ENCODE measurements around the gene ACP7. TPM values are rescaled to one million over a fixed set of nuclear protein-coding genes. Genes with fewer than 3 reads are reported as not detected.
"Not testable (repeated sequence)": the region's sequence is repeated elsewhere in the genome, so short reads cannot be mapped to it uniquely, and the experiment has no call there.

The ACP7 gene
- total RNA-seq, 1 experiment from 2014 or later, result not detected

- no peaks in the 10 kb centered on the region for H3K27me3 Mint-ChIP-seq (ENCODE audit: insufficient read depth, unreplicated experiment)
- no peaks in the 10 kb centered on the region for H3K4me1 Mint-ChIP-seq (ENCODE audit: insufficient read depth, unreplicated experiment)
- ChIA-PET POLR2A (no interaction called here), CTCF (interaction anchor here (0.7 kb wide), 1 partner anchor 104 kb away, joined by 5 read pairs; no protein-coding TSS in a partner anchor)
- DNase-seq (ENCODE audit: unreplicated experiment), result no peak
- TF ChIP-seq CTCF (IDR thresholded peaks at IDR 0.05; ENCODE audit: unreplicated experiment), result no peak
- BruUV-seq (replicated peaks), result no TSS peak
- intact Hi-C loops (cut with micrococcal nuclease), result no loop called here
- H3K27ac Mint-ChIP-seq (ENCODE audit: low read depth, unreplicated experiment), result no peak overlapping the region
- no peaks in the 10 kb centered on the region for H3K36me3 Mint-ChIP-seq (ENCODE audit: insufficient read depth, unreplicated experiment)
- peaks cover 8% of the 10 kb centered on the region for H3K9me3 Mint-ChIP-seq (ENCODE audit: unreplicated experiment)
- no peak overlapping the region for H3K4me3 Mint-ChIP-seq (ENCODE audit: unreplicated experiment)
These were observed 18.2 kb upstream of the ACP7 start for GRCh38 chr19:39065928-39066327.

- no peak overlapping the region for H3K4me3 Mint-ChIP-seq (ENCODE audit: unreplicated experiment)
- no peak for TF ChIP-seq CTCF (IDR thresholded peaks at IDR 0.05; ENCODE audit: unreplicated experiment)
- no peak for DNase-seq (ENCODE audit: unreplicated experiment)
- H3K27ac Mint-ChIP-seq (ENCODE audit: low read depth, unreplicated experiment), result no peak overlapping the region
- H3K27me3 Mint-ChIP-seq (ENCODE audit: insufficient read depth, unreplicated experiment), result no peaks in the 10 kb centered on the region
- H3K4me1 Mint-ChIP-seq (ENCODE audit: insufficient read depth, unreplicated experiment), result no peaks in the 10 kb centered on the region
- intact Hi-C loops (cut with micrococcal nuclease), result no loop called here
- ChIA-PET CTCF (interaction anchor here (0.6 to 1.0 kb wide), 4 partner anchors 15 to 229 kb away, joined by 3 to 4 read pairs (median 3); partner anchors contain the start of gene IFNL1), POLR2A (no interaction called here)
- H3K9me3 Mint-ChIP-seq (ENCODE audit: unreplicated experiment), result peaks cover 8% of the 10 kb centered on the region
- no peaks in the 10 kb centered on the region for H3K36me3 Mint-ChIP-seq (ENCODE audit: insufficient read depth, unreplicated experiment)
- BruUV-seq (replicated peaks), result no TSS peak
These were observed 17.1 kb upstream of the ACP7 start for GRCh38 chr19:39067104-39067503.

- H3K27ac Mint-ChIP-seq (ENCODE audit: low read depth, unreplicated experiment); BruUV-seq (replicated peaks); CTCF ChIA-PET; DNase-seq (ENCODE audit: unreplicated experiment); intact Hi-C loops (cut with micrococcal nuclease); H3K4me3 Mint-ChIP-seq (ENCODE audit: unreplicated experiment); H3K36me3 Mint-ChIP-seq (ENCODE audit: insufficient read depth, unreplicated experiment); POLR2A ChIA-PET; H3K4me1 Mint-ChIP-seq (ENCODE audit: insufficient read depth, unreplicated experiment); H3K27me3 Mint-ChIP-seq (ENCODE audit: insufficient read depth, unreplicated experiment); H3K9me3 Mint-ChIP-seq (ENCODE audit: unreplicated experiment): not testable (repeated sequence)
These were observed 15.9 kb upstream of the ACP7 start for GRCh38 chr19:39068259-39068658.

- BruUV-seq (replicated peaks), result no TSS peak
These were observed 13.3 kb upstream of the ACP7 start for GRCh38 chr19:39070888-39071287.

More at GRCh38 chr19:39070888-39071287, 13.3 kb upstream of the ACP7 start:
- ChIA-PET POLR2A (interaction anchor here (0.8 kb wide), 1 partner anchor 77 kb away, joined by 5 read pairs; no protein-coding TSS in a partner anchor), CTCF (interaction anchor here (0.6 kb wide), 1 partner anchor 403 kb away, joined by 3 read pairs; no protein-coding TSS in a partner anchor)
- Mint-ChIP-seq H3K4me3 (ENCODE audit: unreplicated experiment) (no peak overlapping the region), H3K36me3 (ENCODE audit: insufficient read depth, unreplicated experiment) (no peaks in the 10 kb centered on the region), H3K9me3 (ENCODE audit: unreplicated experiment) (peaks cover 8% of the 10 kb centered on the region), H3K4me1 (ENCODE audit: insufficient read depth, unreplicated experiment) (peaks cover 9% of the 10 kb centered on the region), H3K27ac (ENCODE audit: low read depth, unreplicated experiment) (no peak overlapping the region), H3K27me3 (ENCODE audit: insufficient read depth, unreplicated experiment) (no peaks in the 10 kb centered on the region)
- TF ChIP-seq CTCF (IDR thresholded peaks at IDR 0.05; ENCODE audit: unreplicated experiment), result no peak
- intact Hi-C loops (cut with micrococcal nuclease), result no loop called here
- DNase-seq (ENCODE audit: unreplicated experiment), result no peak
